ENCODE measurements around the gene RAB5B. TPM values are rescaled to one million over a fixed set of nuclear protein-coding genes. Genes with fewer than 3 reads are reported as not detected.
A peak's percentile ranks its signal among the peaks of the same experiment; 100 is the strongest.

RAB5B gene
- total RNA-seq, 4 donors from 2014 or later, result 116 to 189 (median 138) TPM

DNA sequence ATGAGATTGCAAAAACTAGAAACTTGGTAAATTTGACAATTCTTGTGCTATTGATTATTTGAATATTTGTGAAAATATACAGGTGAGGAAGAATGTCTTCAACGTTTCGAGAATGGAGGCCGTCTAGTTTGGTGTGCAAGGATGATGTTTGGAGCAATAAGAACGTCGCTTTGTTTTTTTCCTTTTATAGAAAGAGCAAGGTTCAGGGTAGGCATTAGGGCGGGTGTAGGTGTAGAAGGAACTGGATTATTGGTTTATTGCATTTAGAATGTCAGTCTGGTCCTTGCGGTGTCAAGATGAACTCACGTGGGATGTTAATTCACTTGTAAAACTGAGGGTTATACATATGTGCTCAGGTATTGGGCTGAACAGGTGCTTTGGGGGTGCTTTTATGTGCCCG is 69.0 kb downstream of the RAB5B start:
- intact Hi-C loops (cut with DNase I), result no loop called here
- H3K27ac ChIP-seq (replicated peaks in 1 of 4), result peak overlapping the region; percentile 86 to 96 (median 89)
- no peak for TF ChIP-seq POLR2AphosphoS5 (IDR thresholded peaks at IDR 0.05)
- H3K9me3 ChIP-seq, result no peaks in the 10 kb centered on the region
- WGBS, result 53% methylated on average over 9 of the region's 9 CpGs
- no peak for DNase-seq (ENCODE audit: extremely low spot score)
- peaks cover 15 to 27% (median 23%) of the 10 kb centered on the region in 4 donors for H3K4me1 ChIP-seq
- H3K4me3 ChIP-seq, result peak overlapping the region; percentile 69 to 87 (median 82)
- H3K27me3 ChIP-seq, result no peaks in the 10 kb centered on the region
- H3K36me3 ChIP-seq, result peaks cover 22 to 39% (median 31%) of the 10 kb centered on the region in 4 donors

Other genes starting within 250 kb of the RAB5B start
- gene CD63, start 245.1 kb upstream of the RAB5B start, total RNA-seq, result 1,000 to 10,000 TPM in 1 of 4 donors, 100 to 1,000 TPM in 3; 742 to 1,177 (median 845) TPM
- gene GDF11, start 231.0 kb upstream of the RAB5B start, total RNA-seq, result 1 to 10 TPM; 1.7 to 9.0 (median 4.9) TPM
- 10 to 100 TPM; 57.7 to 78.0 (median 70.1) TPM for gene SARNP, start 156.4 kb upstream of the RAB5B start, total RNA-seq
- 10 to 100 TPM in 2 of 4 donors, 1 to 10 TPM in 2; 8.3 to 15.7 (median 11.8) TPM for gene ORMDL2, start 156.0 kb upstream of the RAB5B start, total RNA-seq
- 10 to 100 TPM; 23.7 to 33.7 (median 30.0) TPM for gene DNAJC14, start 144.5 kb upstream of the RAB5B start, total RNA-seq
- 10 to 100 TPM in 2 of 4 donors, 1 to 10 TPM in 2; 5.5 to 17.4 (median 8.5) TPM for gene MMP19, start 131.1 kb upstream of the RAB5B start, total RNA-seq
- gene PYM1, start 46.2 kb upstream of the RAB5B start, total RNA-seq, result 10 to 100 TPM; 24.2 to 29.5 (median 26.7) TPM
- gene DGKA, start 42.9 kb upstream of the RAB5B start, total RNA-seq, result 10 to 100 TPM; 18.7 to 39.7 (median 24.7) TPM
- 1 to 10 TPM in 1 of 4 donors, under 1 TPM in 1, not detected in 2; 0.66 to 2.2 TPM for gene PMEL, start 8.0 kb upstream of the RAB5B start, total RNA-seq
- 10 to 100 TPM; 35.3 to 84.9 (median 57.1) TPM for gene CDK2, start 7.2 kb upstream of the RAB5B start, total RNA-seq
- 10 to 100 TPM; 18.3 to 29.0 (median 25.3) TPM for gene SUOX, start 23.2 kb downstream of the RAB5B start, total RNA-seq
- gene IKZF4, start 47.0 kb downstream of the RAB5B start, total RNA-seq, result 10 to 100 TPM in 2 of 4 donors, 1 to 10 TPM in 2; 6.2 to 20.4 (median 9.7) TPM
- gene RPS26, start 67.8 kb downstream of the RAB5B start, total RNA-seq, result 1,000 to 10,000 TPM in 1 of 4 donors, 100 to 1,000 TPM in 3; 104 to 1,982 (median 577) TPM
- 10 to 100 TPM; 13.9 to 25.0 (median 19.0) TPM for gene ERBB3, start 106.1 kb downstream of the RAB5B start, total RNA-seq
- 100 to 1,000 TPM in 2 of 4 donors, 10 to 100 TPM in 2; 90.5 to 133 (median 105) TPM for gene PA2G4, start 130.5 kb downstream of the RAB5B start, total RNA-seq
- gene RPL41, start 142.6 kb downstream of the RAB5B start, total RNA-seq, result 1,000 to 10,000 TPM; 1,962 to 4,166 (median 3,502) TPM
- 1 to 10 TPM; 5.0 to 7.9 (median 6.6) TPM for gene ZC3H10, start 144.2 kb downstream of the RAB5B start, total RNA-seq
- 100 to 1,000 TPM; 151 to 245 (median 214) TPM for gene ESYT1, start 154.2 kb downstream of the RAB5B start, total RNA-seq
- gene MYL6B, start 178.5 kb downstream of the RAB5B start, total RNA-seq, result 10 to 100 TPM; 28.5 to 39.4 (median 33.6) TPM
- gene MYL6, start 184.3 kb downstream of the RAB5B start, total RNA-seq, result 1,000 to 10,000 TPM; 5,145 to 8,531 (median 5,986) TPM
- 100 to 1,000 TPM in 2 of 4 donors, 10 to 100 TPM in 2; 62.1 to 111 (median 94.3) TPM for gene SMARCC2, start 215.4 kb downstream of the RAB5B start, total RNA-seq
- 100 to 1,000 TPM in 3 of 4 donors, 10 to 100 TPM in 1; 64.4 to 165 (median 109) TPM for gene RNF41, start 247.8 kb downstream of the RAB5B start, total RNA-seq

Data from esophagus muscularis mucosa (tissue), 4 donors.